ENCODE results near the gene TMC3. TPM values are rescaled to one million over a fixed set of nuclear protein-coding genes. Genes with fewer than 3 reads are reported as not detected.
A peak's percentile ranks its signal among the peaks of the same experiment; 100 is the strongest.

Gene TMC3
- total and polyA plus RNA-seq, 9 donors: 0.05 to 0.23 TPM; not detected in 7

- Histone ChIP-seq H3K9me3 (no peaks in the 10 kb centered on the region), H3K4me1 (ENCODE audit: insufficient read depth) (peaks cover 18% of the 10 kb centered on the region), H3K4me3 (no peak overlapping the region), H3K36me3 (no peaks in the 10 kb centered on the region), H3K27me3 (no peaks in the 10 kb centered on the region), H3K27ac (no peak overlapping the region)
- 69 to 81% (median 78%) methylated on average over 7 of the region's 7 CpGs for WGBS, 3 donors
- intact Hi-C loops (cut with DNase I): no loop called here
- DNase-seq: no peak
- TF ChIP-seq EP300 (IDR thresholded peaks at IDR 0.05) (no peak), CTCF (IDR thresholded peaks at IDR 0.05) (no peak), POLR2A (IDR thresholded peaks at IDR 0.05) (no peak)
Observed at GRCh38 chr15:81326466-81327212, 47.4 kb downstream of the TMC3 start.

DNA sequence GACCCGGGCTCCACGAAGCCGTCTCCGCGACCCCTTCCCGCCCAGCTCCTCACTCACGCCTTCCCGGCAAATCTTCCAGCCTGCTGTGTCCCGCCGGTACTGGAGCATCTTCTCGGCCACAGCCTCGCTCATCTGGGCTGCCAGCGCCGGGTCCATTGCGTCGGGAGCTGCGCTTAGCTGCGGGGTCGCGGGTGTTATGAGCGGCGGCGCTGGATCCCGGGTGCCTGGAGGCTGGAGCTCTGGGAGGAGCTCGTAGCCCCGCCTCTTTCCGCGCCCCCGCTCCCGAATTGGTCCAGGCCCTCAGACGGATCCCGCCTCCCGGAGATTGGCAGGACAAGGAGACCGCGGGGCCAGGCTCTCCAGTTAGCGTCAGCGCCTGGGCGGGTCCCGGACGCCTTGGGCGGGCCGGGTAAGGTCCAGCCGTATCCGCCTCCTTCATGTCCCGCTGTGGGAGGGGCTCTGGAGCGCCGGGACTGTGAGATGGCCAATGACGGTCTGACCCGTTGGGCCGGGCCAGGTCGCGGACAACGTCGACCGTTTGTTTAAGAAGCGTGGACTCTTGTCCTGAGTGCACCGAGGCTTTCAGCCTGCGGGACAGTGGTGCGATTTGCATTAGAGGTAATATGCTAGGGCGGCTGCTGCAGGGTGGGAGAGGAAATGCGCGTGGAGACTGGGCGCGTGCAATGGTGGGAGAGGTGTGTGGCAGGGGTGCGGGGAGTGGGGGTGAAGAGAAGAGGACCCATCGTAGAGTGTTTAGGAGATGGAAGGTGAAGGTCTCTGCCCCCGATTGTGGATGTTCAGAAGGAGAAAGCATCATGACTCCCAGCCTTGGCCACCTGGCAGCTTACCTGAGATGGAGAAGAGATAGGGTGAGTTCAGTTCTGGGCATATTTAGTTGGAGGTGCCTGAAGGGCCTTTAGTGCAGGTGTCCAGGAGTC is 49.8 kb downstream of the TMC3 start, which contains the start of gene STARD5:
TSS of gene STARD5 (minus strand) at position 198 of the 938 bp plus-strand sequence. CDS start at position 156, 42 bp downstream.
- DNase-seq: peak; percentile 99
- WGBS, 3 donors: 0 to 1% (median 0%) methylated on average over 63 to 67 of the region's 67 CpGs
- intact Hi-C loops (cut with DNase I): no loop called here
- no peaks in the 10 kb centered on the region for H3K27me3 ChIP-seq
- no peaks in the 10 kb centered on the region for H3K36me3 ChIP-seq
- H3K4me1 ChIP-seq (ENCODE audit: insufficient read depth): peaks cover 8% of the 10 kb centered on the region
- H3K9me3 ChIP-seq: no peaks in the 10 kb centered on the region
- peak within 1 kb of the TSS; percentile 80 for H3K4me3 ChIP-seq
- TF ChIP-seq CTCF (IDR thresholded peaks at IDR 0.05) (no peak), EP300 (IDR thresholded peaks at IDR 0.05) (no peak), POLR2A (IDR thresholded peaks at IDR 0.05) (peak; percentile 65)
- H3K27ac ChIP-seq: peak within 1 kb of the TSS in 1 of 2 donors; percentile 39

DNA sequence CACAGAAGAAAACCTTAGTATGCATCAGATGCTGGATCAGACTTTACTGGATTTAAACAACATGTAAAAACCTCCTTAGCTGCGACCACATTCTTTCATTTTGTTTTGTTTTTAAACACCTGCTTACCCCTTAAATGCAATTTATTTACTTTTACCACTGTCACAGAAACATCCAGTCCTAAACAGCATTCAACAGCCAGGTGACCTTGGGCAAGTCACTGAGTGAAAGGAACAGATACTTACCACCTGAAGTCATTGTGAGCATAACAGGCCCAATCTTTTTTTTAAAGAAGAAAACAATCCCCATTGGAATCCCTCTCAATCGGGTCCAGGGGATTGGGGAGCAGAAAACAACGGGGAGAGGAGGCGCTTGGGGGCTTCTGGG is 50.5 kb downstream of the TMC3 start:
- no peak for DNase-seq
- Histone ChIP-seq H3K4me3 (peak overlapping the region; percentile 80), H3K27ac (peak overlapping the region in 1 of 2 donors; percentile 39), H3K36me3 (no peaks in the 10 kb centered on the region), H3K9me3 (no peaks in the 10 kb centered on the region), H3K27me3 (no peaks in the 10 kb centered on the region), H3K4me1 (ENCODE audit: insufficient read depth) (peaks cover 8% of the 10 kb centered on the region)
- intact Hi-C loops (cut with DNase I): no loop called here
- 3 to 7% (median 4%) methylated on average over 4 of the region's 4 CpGs for WGBS, 3 donors
- TF ChIP-seq EP300 (IDR thresholded peaks at IDR 0.05): no peak

- Histone ChIP-seq H3K4me1 (ENCODE audit: insufficient read depth) (peaks cover 8% of the 10 kb centered on the region), H3K36me3 (no peaks in the 10 kb centered on the region), H3K27me3 (no peaks in the 10 kb centered on the region), H3K4me3 (peak overlapping the region; percentile 80), H3K9me3 (no peaks in the 10 kb centered on the region), H3K27ac (no peak overlapping the region)
- TF ChIP-seq POLR2A (IDR thresholded peaks at IDR 0.05): no peak
- no peak for TF ChIP-seq EP300 (IDR thresholded peaks at IDR 0.05)
- no peak for TF ChIP-seq CTCF (IDR thresholded peaks at IDR 0.05)
- 52 to 57% (median 52%) methylated on average over 6 of the region's 6 CpGs for WGBS, 3 donors
- intact Hi-C loops (cut with DNase I): no loop called here
- DNase-seq: no peak
Observed at GRCh38 chr15:81322676-81323253, 51.2 kb downstream of the TMC3 start.
